Measurements from ENCODE around the gene CLCF1.
A peak's percentile ranks its signal among the peaks of the same experiment; 100 is the strongest.

Gene CLCF1

GRCh38 chr11:67356387-67356863 is 17.0 kb downstream of the CLCF1 start:
- DNase-seq (ENCODE audit: low spot score): no peak

GRCh38 chr11:67355794-67356386 is 17.5 kb downstream of the CLCF1 start:
- no peak for DNase-seq (ENCODE audit: low spot score)

GRCh38 chr11:67355023-67355793 is 18.2 kb downstream of the CLCF1 start:
- no peak for DNase-seq (ENCODE audit: low spot score)

GRCh38 chr11:67354075-67355022 is 19.0 kb downstream of the CLCF1 start:
- DNase-seq (ENCODE audit: low spot score): no peak

- peak; percentile 98 for DNase-seq (ENCODE audit: low spot score)
Measured at GRCh38 chr11:67353317-67354074, 19.9 kb downstream of the CLCF1 start, which contains the start of gene POLD4. Gene POLD4, minus strand, starts transcription at chr11:67353546. Its CDS starts 147 bp downstream, at chr11:67353399.

- no peak for DNase-seq (ENCODE audit: low spot score)
Measured at GRCh38 chr11:67352546-67353316, 20.7 kb downstream of the CLCF1 start.

- peak; percentile 77 for DNase-seq (ENCODE audit: low spot score)
Measured at GRCh38 chr11:67351275-67352005, 22.0 kb downstream of the CLCF1 start.

- no peak for DNase-seq (ENCODE audit: low spot score)
Measured at GRCh38 chr11:67349928-67350465, 23.4 kb downstream of the CLCF1 start.

- no peak for DNase-seq (ENCODE audit: low spot score)
Measured at GRCh38 chr11:67349457-67349856, 23.9 kb downstream of the CLCF1 start.

- DNase-seq (ENCODE audit: low spot score): no peak
Measured at GRCh38 chr11:67349036-67349435, 24.4 kb downstream of the CLCF1 start.

GRCh38 chr11:67347964-67348749 is 25.2 kb downstream of the CLCF1 start:
- DNase-seq (ENCODE audit: low spot score): no peak

- DNase-seq (ENCODE audit: low spot score): no peak
Measured at GRCh38 chr11:67345920-67346819, 27.2 kb downstream of the CLCF1 start.

GRCh38 chr11:67345247-67345919 is 28.0 kb downstream of the CLCF1 start:
- DNase-seq (ENCODE audit: low spot score): no peak

GRCh38 chr11:67344264-67344663 is 29.1 kb downstream of the CLCF1 start:
- no peak for DNase-seq (ENCODE audit: low spot score)

- no peak for DNase-seq (ENCODE audit: low spot score)
Measured at GRCh38 chr11:67337257-67337656, 36.1 kb downstream of the CLCF1 start.

GRCh38 chr11:67332081-67332691 is 41.2 kb downstream of the CLCF1 start:
- DNase-seq (ENCODE audit: low spot score): no peak

- no peak for DNase-seq (ENCODE audit: low spot score)
Measured at GRCh38 chr11:67323526-67323925, 49.9 kb downstream of the CLCF1 start.

Data from ecto neural progenitor cell (in vitro differentiated cells).